HepG2 (cell line): Measurements from ENCODE around the gene CISD3. TPM values are rescaled to one million over a fixed set of nuclear protein-coding genes. Genes with fewer than 3 reads are reported as not detected.

ENCODE experiments used
- ARNT ChIP-seq: fragments of 450-650 bp; IDR thresholded peaks from 2 replicates; pipeline ENCODE4 v1.6.1; 2017
- CREB1 ChIP-seq, 2 experiments: fragments of 450-650 bp in 1 of 2; IDR thresholded peaks; 2 replicates each; pipeline ENCODE4 v1.6.1; 2016 to 2017; ENCODE audit warnings: control low read depth in 1 of 2, mild to moderate bottlenecking in 1 of 2, missing compliant biosample characterization in 1 of 2, missing genetic modification characterization in 1 of 2
- HDAC1 ChIP-seq: sonication (generic); formaldehyde crosslinking; IDR thresholded peaks from 2 replicates; pipeline ENCODE4 v1.5.1; 2020; ENCODE audit warnings: mild to moderate bottlenecking, missing genetic modification reagents
- HNF4G ChIP-seq, 2 experiments: sonication (generic) in 1 of 2; formaldehyde crosslinking in 1 of 2; IDR thresholded peaks; 2 replicates each; pipeline versions ENCODE4 v1.4.0 to v1.6.1; 2011 to 2020; ENCODE audit warnings: borderline replicate concordance in 2 of 2, low read depth in 2 of 2, mild to moderate bottlenecking in 2 of 2, low read length in 1 of 2, missing genetic modification reagents in 1 of 2, moderate library complexity in 1 of 2
- KAT2B ChIP-seq: fragments of 150-350 bp; IDR thresholded peaks from 2 replicates; pipeline ENCODE4 v1.6.1; 2014; ENCODE audit warnings: low read depth, low read length, borderline replicate concordance
- KMT2B ChIP-seq: IDR thresholded peaks from 2 replicates; pipeline ENCODE4 v1.6.1; 2016; ENCODE audit warnings: missing genetic modification reagents, missing compliant biosample characterization
- MLLT10 ChIP-seq: sonication (generic); formaldehyde crosslinking; IDR thresholded peaks from 2 replicates; pipeline ENCODE4 v1.4.0; 2020; ENCODE audit warnings: missing genetic modification reagents
- MTF1 ChIP-seq: sonication (generic); formaldehyde crosslinking; IDR thresholded peaks from 2 replicates; pipeline ENCODE4 v1.5.0; 2020; ENCODE audit warnings: missing genetic modification reagents
- ZNF124 ChIP-seq: sonication (generic); formaldehyde crosslinking; IDR thresholded peaks from 2 replicates; pipeline ENCODE4 v1.4.0; 2020; ENCODE audit warnings: missing genetic modification reagents
- ZNF251 ChIP-seq: sonication (generic); formaldehyde crosslinking; IDR thresholded peaks from 2 replicates; pipeline ENCODE4 v1.9.0; 2021; ENCODE audit warnings: mild to moderate bottlenecking, missing genetic modification reagents
- polyA plus RNA-seq, 8 experiments: library from polyadenylated mRNA; depleted of rRNA in 3 of 8; stranded (reverse) in 7 of 8; unstranded in 1 of 8; fragments of >200 nt; fragmentation: Illumina TruSeq in 4 of 8; extraction: Trizol in 4 of 8; gene quantifications; 2 replicates each; pipeline versions ENCODE4 v1.2.1 to v1.2.3, GENCODE V29; 2011 to 2016; ENCODE audit warnings: low read depth in 4 of 8, missing spikeins in 1 of 8, mixed read lengths in 1 of 8; ENCODE audit not compliant: insufficient read depth in 1 of 8
- total RNA-seq, 5 experiments: library from RNA; depleted of rRNA; stranded (reverse); fragments of >200 nt; fragmentation: Illumina TruSeq; extraction: Trizol; gene quantifications; 2 replicates each; pipeline ENCODE4 v1.2.3, GENCODE V29; 2016; ENCODE audit warnings: low read depth in 1 of 5
- TF ChIP-seq, protein P1 (sequence below): sonication (generic); formaldehyde crosslinking; IDR thresholded peaks from 2 replicates; pipeline ENCODE4 v1.8.1; 2023; ENCODE audit warnings: mild to moderate bottlenecking, moderate library complexity, missing genetic modification reagents
- TF ChIP-seq, protein P2 (sequence below): sonication (generic); formaldehyde crosslinking; IDR thresholded peaks from 2 replicates; pipeline ENCODE4 v1.4.0; 2020; ENCODE audit warnings: missing genetic modification reagents
- TF ChIP-seq, protein P3 (sequence below): sonication (generic); formaldehyde crosslinking; IDR thresholded peaks from 2 replicates; pipeline ENCODE4 v1.9.0; 2021; ENCODE audit warnings: missing genetic modification reagents, borderline replicate concordance
- TF ChIP-seq, protein P4 (sequence below): sonication (generic); formaldehyde crosslinking; IDR thresholded peaks from 2 replicates; pipeline ENCODE4 v1.5.0; 2020; ENCODE audit warnings: missing genetic modification reagents
- TF ChIP-seq, protein P5 (sequence below): sonication (generic); formaldehyde crosslinking; IDR thresholded peaks from 2 replicates; pipeline ENCODE4 v1.8.0; 2023; ENCODE audit warnings: mild to moderate bottlenecking, missing genetic modification reagents

Gene CISD3
- total and polyA plus RNA-seq, 2 of the 13 experiments (the other 11 are each of a cell fraction or from before 2014, with no cell fraction given) = 30.0 to 34.1 TPM

DNA sequence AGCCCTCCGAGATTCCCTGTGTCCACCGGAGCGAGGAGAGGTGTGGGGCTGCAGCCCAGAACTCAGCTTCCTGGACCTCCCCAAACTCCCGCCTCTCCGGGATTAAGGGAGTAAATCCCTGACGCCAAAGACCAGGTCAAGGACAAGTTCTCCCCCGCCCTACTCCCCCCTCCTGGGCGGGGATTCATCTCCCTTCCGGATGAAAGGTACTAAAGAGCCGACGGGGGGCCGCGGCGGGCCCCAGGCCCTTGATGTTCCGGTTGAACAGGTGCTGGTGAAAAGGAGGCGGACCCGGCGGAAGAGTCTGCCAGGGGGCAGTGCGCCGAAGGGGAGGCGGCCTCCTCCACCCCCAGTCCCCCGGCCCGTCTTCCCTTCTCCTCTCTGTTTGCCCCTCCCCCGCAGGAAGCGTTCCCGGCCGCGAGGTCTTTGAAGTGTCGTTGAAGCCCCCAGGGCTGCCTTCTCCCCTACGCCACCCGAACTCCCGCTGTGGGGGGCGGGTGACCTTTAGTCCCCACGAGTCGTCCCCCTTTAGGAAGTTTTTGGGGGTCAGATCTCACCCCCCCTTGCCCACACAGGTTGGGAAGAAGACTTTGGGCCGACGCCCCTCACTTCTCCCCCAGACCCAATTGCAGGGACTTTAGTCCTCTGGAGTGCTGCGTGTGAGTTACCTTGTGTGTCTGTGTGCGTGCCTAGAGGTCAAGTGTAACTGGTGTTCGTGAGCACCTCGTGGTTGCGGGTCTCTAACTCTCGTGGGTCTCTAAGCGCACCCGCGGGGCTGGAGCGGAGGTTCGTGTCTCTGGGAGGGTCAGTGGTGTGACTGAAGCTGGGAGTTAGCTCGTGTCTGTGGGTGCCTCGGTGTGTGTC is 26.2 kb upstream of the CISD3 start (continued):
- TF ChIP-seq, protein P1, sequence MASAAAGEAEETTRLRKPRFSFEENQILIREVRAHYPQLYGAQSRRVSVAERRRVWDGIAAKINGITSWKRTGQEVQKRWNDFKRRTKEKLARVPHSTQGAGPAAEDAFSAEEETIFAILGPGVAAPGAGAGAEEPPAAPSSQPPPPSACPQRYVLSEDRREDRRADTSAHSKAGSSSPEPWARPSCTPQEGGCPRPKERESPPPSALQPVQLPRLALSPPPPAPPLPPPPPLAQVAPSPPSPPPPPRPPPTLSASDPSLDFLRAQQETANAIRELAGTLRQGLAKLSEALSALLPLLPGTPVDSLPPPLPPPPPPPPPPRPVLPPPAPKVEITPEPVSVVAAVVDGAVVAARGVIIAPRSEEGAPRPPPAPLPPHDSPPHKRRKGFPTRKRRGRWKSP (CRISPR knock-in tag) = peak; percentile 96
- TF ChIP-seq, protein P2, sequence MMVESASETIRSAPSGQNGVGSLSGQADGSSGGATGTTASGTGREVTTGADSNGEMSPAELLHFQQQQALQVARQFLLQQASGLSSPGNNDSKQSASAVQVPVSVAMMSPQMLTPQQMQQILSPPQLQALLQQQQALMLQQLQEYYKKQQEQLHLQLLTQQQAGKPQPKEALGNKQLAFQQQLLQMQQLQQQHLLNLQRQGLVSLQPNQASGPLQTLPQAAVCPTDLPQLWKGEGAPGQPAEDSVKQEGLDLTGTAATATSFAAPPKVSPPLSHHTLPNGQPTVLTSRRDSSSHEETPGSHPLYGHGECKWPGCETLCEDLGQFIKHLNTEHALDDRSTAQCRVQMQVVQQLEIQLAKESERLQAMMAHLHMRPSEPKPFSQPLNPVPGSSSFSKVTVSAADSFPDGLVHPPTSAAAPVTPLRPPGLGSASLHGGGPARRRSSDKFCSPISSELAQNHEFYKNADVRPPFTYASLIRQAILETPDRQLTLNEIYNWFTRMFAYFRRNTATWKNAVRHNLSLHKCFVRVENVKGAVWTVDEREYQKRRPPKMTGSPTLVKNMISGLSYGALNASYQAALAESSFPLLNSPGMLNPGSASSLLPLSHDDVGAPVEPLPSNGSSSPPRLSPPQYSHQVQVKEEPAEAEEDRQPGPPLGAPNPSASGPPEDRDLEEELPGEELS (CRISPR knock-in tag) = peak; percentile 96
- TF ChIP-seq MTF1 (no peak; the same call in none of the 2 replicates), ZNF124 (CRISPR knock-in tag) (peak; percentile 93), CREB1 (IDR thresholded peaks at IDR 0.05) (peak; percentile 67), CREB1 (CRISPR knock-in tag; IDR thresholded peaks at IDR 0.05) (peak; percentile 93), HDAC1 (CRISPR knock-in tag) (peak; percentile 97), ARNT (no peak), ZNF251 (CRISPR knock-in tag) (no peak), KMT2B (CRISPR knock-in tag) (0 out of 2 replicates have a peak, but pooled peaks have one; percentile 46), HNF4G (IDR thresholded peaks at IDR 0.05; ENCODE audit: borderline replicate concordance, low read depth, low read length) (peak; percentile 86), HNF4G (CRISPR knock-in tag; IDR thresholded peaks at IDR 0.05; ENCODE audit: borderline replicate concordance, low read depth) (peak; percentile 28; the same call in 1 of the 2 replicates), KAT2B (no peak), MLLT10 (CRISPR knock-in tag) (no peak)
- TF ChIP-seq, protein P3, sequence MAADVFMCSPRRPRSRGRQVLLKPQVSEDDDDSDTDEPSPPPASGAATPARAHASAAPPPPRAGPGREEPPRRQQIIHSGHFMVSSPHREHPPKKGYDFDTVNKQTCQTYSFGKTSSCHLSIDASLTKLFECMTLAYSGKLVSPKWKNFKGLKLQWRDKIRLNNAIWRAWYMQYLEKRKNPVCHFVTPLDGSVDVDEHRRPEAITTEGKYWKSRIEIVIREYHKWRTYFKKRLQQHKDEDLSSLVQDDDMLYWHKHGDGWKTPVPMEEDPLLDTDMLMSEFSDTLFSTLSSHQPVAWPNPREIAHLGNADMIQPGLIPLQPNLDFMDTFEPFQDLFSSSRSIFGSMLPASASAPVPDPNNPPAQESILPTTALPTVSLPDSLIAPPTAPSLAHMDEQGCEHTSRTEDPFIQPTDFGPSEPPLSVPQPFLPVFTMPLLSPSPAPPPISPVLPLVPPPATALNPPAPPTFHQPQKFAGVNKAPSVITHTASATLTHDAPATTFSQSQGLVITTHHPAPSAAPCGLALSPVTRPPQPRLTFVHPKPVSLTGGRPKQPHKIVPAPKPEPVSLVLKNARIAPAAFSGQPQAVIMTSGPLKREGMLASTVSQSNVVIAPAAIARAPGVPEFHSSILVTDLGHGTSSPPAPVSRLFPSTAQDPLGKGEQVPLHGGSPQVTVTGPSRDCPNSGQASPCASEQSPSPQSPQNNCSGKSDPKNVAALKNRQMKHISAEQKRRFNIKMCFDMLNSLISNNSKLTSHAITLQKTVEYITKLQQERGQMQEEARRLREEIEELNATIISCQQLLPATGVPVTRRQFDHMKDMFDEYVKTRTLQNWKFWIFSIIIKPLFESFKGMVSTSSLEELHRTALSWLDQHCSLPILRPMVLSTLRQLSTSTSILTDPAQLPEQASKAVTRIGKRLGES = no peak
- TF ChIP-seq, protein P4, sequence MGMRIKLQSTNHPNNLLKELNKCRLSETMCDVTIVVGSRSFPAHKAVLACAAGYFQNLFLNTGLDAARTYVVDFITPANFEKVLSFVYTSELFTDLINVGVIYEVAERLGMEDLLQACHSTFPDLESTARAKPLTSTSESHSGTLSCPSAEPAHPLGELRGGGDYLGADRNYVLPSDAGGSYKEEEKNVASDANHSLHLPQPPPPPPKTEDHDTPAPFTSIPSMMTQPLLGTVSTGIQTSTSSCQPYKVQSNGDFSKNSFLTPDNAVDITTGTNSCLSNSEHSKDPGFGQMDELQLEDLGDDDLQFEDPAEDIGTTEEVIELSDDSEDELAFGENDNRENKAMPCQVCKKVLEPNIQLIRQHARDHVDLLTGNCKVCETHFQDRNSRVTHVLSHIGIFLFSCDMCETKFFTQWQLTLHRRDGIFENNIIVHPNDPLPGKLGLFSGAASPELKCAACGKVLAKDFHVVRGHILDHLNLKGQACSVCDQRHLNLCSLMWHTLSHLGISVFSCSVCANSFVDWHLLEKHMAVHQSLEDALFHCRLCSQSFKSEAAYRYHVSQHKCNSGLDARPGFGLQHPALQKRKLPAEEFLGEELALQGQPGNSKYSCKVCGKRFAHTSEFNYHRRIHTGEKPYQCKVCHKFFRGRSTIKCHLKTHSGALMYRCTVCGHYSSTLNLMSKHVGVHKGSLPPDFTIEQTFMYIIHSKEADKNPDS (CRISPR knock-in tag) = peak; percentile 95
- TF ChIP-seq, protein P5, sequence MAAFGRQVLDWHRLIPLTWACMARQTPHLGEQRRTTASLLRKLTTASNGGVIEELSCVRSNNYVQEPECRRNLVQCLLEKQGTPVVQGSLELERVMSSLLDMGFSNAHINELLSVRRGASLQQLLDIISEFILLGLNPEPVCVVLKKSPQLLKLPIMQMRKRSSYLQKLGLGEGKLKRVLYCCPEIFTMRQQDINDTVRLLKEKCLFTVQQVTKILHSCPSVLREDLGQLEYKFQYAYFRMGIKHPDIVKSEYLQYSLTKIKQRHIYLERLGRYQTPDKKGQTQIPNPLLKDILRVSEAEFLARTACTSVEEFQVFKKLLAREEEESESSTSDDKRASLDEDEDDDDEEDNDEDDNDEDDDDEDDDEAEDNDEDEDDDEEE (CRISPR knock-in tag) = peak; percentile 75; the same call in 1 of the 2 replicates
